Endothelial cell of umbilical vein (primary cell): ENCODE data around the gene PRSS22. TPM values are rescaled to one million over a fixed set of nuclear protein-coding genes. Genes with fewer than 3 reads are reported as not detected.
A peak's percentile ranks its signal among the peaks of the same experiment; 100 is the strongest.

Experiments
- BruUV-seq: library from RNA; stranded (reverse); fragments of 400-500 nt; replicated peaks from 2 replicates; lab custom pipeline; 2021; lab: Mats Ljungman, UMichigan
- CTCF ChIA-PET: fragments of 300-600, 350-600 bp; sonication (Branson Sonifier 250); formaldehyde crosslinking; loops from one replicate; lab custom pipeline; 2021; ENCODE audit warnings: antibody characterized with exemption, inconsistent platforms; lab: Charles Lee
- POLR2A ChIA-PET: fragments of 300-600, 350-600 bp; sonication (Branson Sonifier 250); formaldehyde crosslinking; loops from one replicate; lab custom pipeline; 2021; ENCODE audit warnings: antibody characterized with exemption, inconsistent platforms; lab: Charles Lee
- DNase-seq: peaks from one replicate; pipeline ENCODE4 v3.0.0-alpha.2; 2011; ENCODE audit warnings: low read depth, low spot score
- FAIRE-seq: peaks from 2 replicates; lab custom pipeline; 2011; peaks lifted over from hg19 to GRCh38; lab: Jason Lieb, UNC
- H2AFZ ChIP-seq: 2 replicates; pipeline ENCODE4 v1.6.0; 2012; ENCODE audit warnings: low read depth, low read length, control low read depth, inconsistent platforms
- H3K27ac ChIP-seq: 2 replicates; pipeline ENCODE4 v1.5.1; 2011; ENCODE audit warnings: low read depth, mild to moderate bottlenecking, control low read depth, low read length, moderate library complexity; ENCODE audit not compliant: insufficient read depth
- H3K27me3 ChIP-seq, 2 experiments: 2 replicates each; pipeline versions ENCODE4 v1.6.0 to v1.6.1; 2011; ENCODE audit warnings: low read length in 2 of 2, mixed read lengths in 1 of 2; ENCODE audit not compliant: control insufficient read depth in 2 of 2, insufficient read depth in 2 of 2
- H3K36me3 ChIP-seq, 2 experiments: 2 replicates in 1 of 2; 3 replicates in 1 of 2; pipeline ENCODE4 v1.5.1; 2011; ENCODE audit warnings: low read length in 2 of 2, mild to moderate bottlenecking in 1 of 2, moderate library complexity in 1 of 2; ENCODE audit not compliant: control insufficient read depth in 2 of 2, insufficient read depth in 2 of 2; ENCODE audit errors: extremely low read depth in 1 of 2
- H3K4me1 ChIP-seq: 3 replicates; pipeline ENCODE4 v1.5.1; 2011; ENCODE audit warnings: mild to moderate bottlenecking, low read length; ENCODE audit not compliant: control insufficient read depth, insufficient read depth; ENCODE audit errors: extremely low read depth
- H3K4me2 ChIP-seq: 2 replicates; pipeline ENCODE4 v1.6.1; 2011; ENCODE audit warnings: low read length, control low read depth, mixed read lengths; ENCODE audit not compliant: insufficient read depth
- H3K4me3 ChIP-seq, 3 experiments: fragments of 200-600 bp in 1 of 3; sonication (generic), shearing (Covaris generic) in 1 of 3; replicated peaks in 1 of 3; 2 replicates each; pipeline ENCODE4 v1.5.1; 2011 to 2016; ENCODE audit warnings: control low read depth in 3 of 3, low read length in 3 of 3, mild to moderate bottlenecking in 2 of 3, inconsistent platforms in 1 of 3, low read depth in 1 of 3, moderate library complexity in 1 of 3; ENCODE audit not compliant: insufficient read depth in 1 of 3
- H3K79me2 ChIP-seq: 2 replicates; pipeline ENCODE4 v1.6.0; 2012; ENCODE audit warnings: low read length, inconsistent platforms; ENCODE audit not compliant: control insufficient read depth, insufficient read depth
- H3K9ac ChIP-seq: replicated peaks from 2 replicates; pipeline ENCODE3; 2011; ENCODE audit warnings: low read length, control low read depth; ENCODE audit not compliant: insufficient read depth; ENCODE audit errors: extremely low read depth
- H3K9me1 ChIP-seq: replicated peaks from 3 replicates; pipeline ENCODE4 v1.6.0; 2011; ENCODE audit warnings: mild to moderate bottlenecking, low read length; ENCODE audit not compliant: control insufficient read depth, insufficient read depth; ENCODE audit errors: extremely low read depth
- H3K9me3 ChIP-seq: replicated peaks from 2 replicates; pipeline ENCODE4 v1.5.1; 2012; ENCODE audit warnings: low read length, inconsistent platforms; ENCODE audit not compliant: control insufficient read depth, insufficient read depth
- H4K20me1 ChIP-seq: replicated peaks from 2 replicates; pipeline ENCODE3; 2011; ENCODE audit warnings: mild to moderate bottlenecking, low read length; ENCODE audit not compliant: control insufficient read depth, insufficient read depth; ENCODE audit errors: extremely low read depth
- EZH2 ChIP-seq: IDR thresholded peaks from 2 replicates; pipeline ENCODE4 v1.6.1; 2012; ENCODE audit warnings: borderline replicate concordance, low read depth, mild to moderate bottlenecking, moderate library complexity, low read length, inconsistent platforms; ENCODE audit not compliant: severe bottlenecking
- FOS ChIP-seq: IDR thresholded peaks from 2 replicates; pipeline ENCODE4 v1.6.1; 2011; ENCODE audit warnings: mild to moderate bottlenecking, low read length, moderate library complexity, borderline replicate concordance; ENCODE audit not compliant: insufficient read depth
- GATA2 ChIP-seq: IDR thresholded peaks from 2 replicates; pipeline ENCODE4 v1.7.0; 2011; ENCODE audit warnings: low read depth, mild to moderate bottlenecking, moderate library complexity, mixed read lengths, low read length; ENCODE audit not compliant: insufficient read length, insufficient read depth
- JUN ChIP-seq: IDR thresholded peaks from 2 replicates; pipeline ENCODE4 v1.6.1; 2011; ENCODE audit warnings: borderline replicate concordance, low read depth; ENCODE audit not compliant: insufficient read length, insufficient read depth
- MAX ChIP-seq: IDR thresholded peaks from 2 replicates; pipeline ENCODE4 v1.6.1; 2011; ENCODE audit not compliant: insufficient read depth, insufficient read length
- MYC ChIP-seq: IDR thresholded peaks from one replicate; pipeline ENCODE4 v1.6.1; 2011; ENCODE audit warnings: mild to moderate bottlenecking, low read depth, low read length
- POLR2AphosphoS5 ChIP-seq: IDR thresholded peaks from 2 replicates; pipeline ENCODE4 v1.6.1; 2012; ENCODE audit warnings: low read depth, mild to moderate bottlenecking, control low read depth, low read length, moderate library complexity; ENCODE audit not compliant: insufficient read depth
- dilution Hi-C: fragments of 300-500 bp; cut with MboI; formaldehyde crosslinking; loops from one replicate; pipeline ENCODE4 v1.15.0; 2019; ENCODE audit warnings: low sequenced_read_pairs; ENCODE audit not compliant: extremely low pct_ligation_motif_present
- intact Hi-C: fragments of 100-400 bp; cut with micrococcal nuclease; formaldehyde crosslinking; loops from one replicate; pipeline ENCODE4 v1.10.0; 2022
- polyA plus RNA-seq, 4 experiments: library from polyadenylated mRNA; depleted of rRNA in 3 of 4; stranded (reverse) in 3 of 4; unstranded in 1 of 4; fragments of >200 nt; gene quantifications; 2 replicates each; pipeline versions ENCODE4 v1.2.1 to v1.2.3, GENCODE V29; 2011 to 2012; ENCODE audit warnings: missing spikeins in 1 of 4
- total RNA-seq: library from RNA; stranded (reverse); gene quantifications from 2 replicates; pipeline ENCODE4 v1.2.3, GENCODE V29; 2021
- TF ChIP-seq, protein P1 (sequence below), 2 donors: IDR thresholded peaks; 1 replicate in 1 of 2; 2 replicates in 1 of 2; pipeline ENCODE4 v1.5.1; 2011; ENCODE audit warnings: low read length in 2 of 2, mild to moderate bottlenecking in 2 of 2, moderate library complexity in 2 of 2, control low read depth in 1 of 2, inconsistent platforms in 1 of 2, low read depth in 1 of 2; ENCODE audit not compliant: insufficient read depth in 1 of 2; ENCODE audit errors: extremely low read depth in 1 of 2

PRSS22 gene
- total and polyA plus RNA-seq, 2 donors (not counting 3 experiments of a cell fraction or from before 2014, with no cell fraction given): not detected

GRCh38 chr16:2858245-2859025, 465 bp upstream of the PRSS22 start:
- DNase-seq (no peak), FAIRE-seq (no peak)
- CTCF ChIA-PET: no interaction called here
- no peaks in the 10 kb centered on the region for H3K36me3 ChIP-seq
- intact Hi-C loops (no loop called here), dilution Hi-C loops (no loop called here)
- no peak overlapping the region for H3K4me3 ChIP-seq
- H3K27me3 ChIP-seq: peaks cover 2 to 7% of the 10 kb centered on the region in 2 experiments
- H3K9ac ChIP-seq: no peak overlapping the region
- BruUV-seq: no TSS peak
- H3K9me1 ChIP-seq: no peaks in the 10 kb centered on the region
- H4K20me1 ChIP-seq: no peaks in the 10 kb centered on the region
- no peak overlapping the region for H3K4me2 ChIP-seq
- no peak overlapping the region for H3K27ac ChIP-seq
- H3K79me2 ChIP-seq: no peaks in the 10 kb centered on the region
- POLR2A ChIA-PET: no interaction called here
- H3K4me1 ChIP-seq: no peaks in the 10 kb centered on the region
- peaks cover 2% of the 10 kb centered on the region for H3K9me3 ChIP-seq
- TF ChIP-seq POLR2AphosphoS5: no peak
- TF ChIP-seq MAX: no peak
- peak; percentile 52 for TF ChIP-seq EZH2
- TF ChIP-seq, protein P1, sequence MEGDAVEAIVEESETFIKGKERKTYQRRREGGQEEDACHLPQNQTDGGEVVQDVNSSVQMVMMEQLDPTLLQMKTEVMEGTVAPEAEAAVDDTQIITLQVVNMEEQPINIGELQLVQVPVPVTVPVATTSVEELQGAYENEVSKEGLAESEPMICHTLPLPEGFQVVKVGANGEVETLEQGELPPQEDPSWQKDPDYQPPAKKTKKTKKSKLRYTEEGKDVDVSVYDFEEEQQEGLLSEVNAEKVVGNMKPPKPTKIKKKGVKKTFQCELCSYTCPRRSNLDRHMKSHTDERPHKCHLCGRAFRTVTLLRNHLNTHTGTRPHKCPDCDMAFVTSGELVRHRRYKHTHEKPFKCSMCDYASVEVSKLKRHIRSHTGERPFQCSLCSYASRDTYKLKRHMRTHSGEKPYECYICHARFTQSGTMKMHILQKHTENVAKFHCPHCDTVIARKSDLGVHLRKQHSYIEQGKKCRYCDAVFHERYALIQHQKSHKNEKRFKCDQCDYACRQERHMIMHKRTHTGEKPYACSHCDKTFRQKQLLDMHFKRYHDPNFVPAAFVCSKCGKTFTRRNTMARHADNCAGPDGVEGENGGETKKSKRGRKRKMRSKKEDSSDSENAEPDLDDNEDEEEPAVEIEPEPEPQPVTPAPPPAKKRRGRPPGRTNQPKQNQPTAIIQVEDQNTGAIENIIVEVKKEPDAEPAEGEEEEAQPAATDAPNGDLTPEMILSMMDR (IDR thresholded peaks at IDR 0.05; ENCODE audit: extremely low read depth in 1 of 2, insufficient read depth in 1 of 2, low read depth in 1 of 2, low read length in 2 of 2): no peak
- TF ChIP-seq JUN: no peak
- TF ChIP-seq MYC: no peak
- no peak for TF ChIP-seq GATA2
- no peak for TF ChIP-seq FOS
- H2AFZ ChIP-seq: no peak overlapping the region
